Upper lobe of right lung (tissue), 1 donor: Measurements from ENCODE around the gene TSHZ1. TPM values are rescaled to one million over a fixed set of nuclear protein-coding genes. Genes with fewer than 3 reads are reported as not detected.

Experiments used
- ATAC-seq: fragments of 200-7000 bp; cut with Tn5 transposase; one replicate; pipeline ENCODE4 v1.9.1; 2020; ENCODE audit warnings: mild to moderate bottlenecking, moderate library complexity
- DNase-seq: peaks from one replicate; pipeline ENCODE4 v3.0.0-alpha.2; 2020
- H3K27ac ChIP-seq: fragments of 200-600 bp; one replicate; pipeline ENCODE4 v1.8.0; 2022
- H3K27me3 ChIP-seq: fragments of 200-600 bp; one replicate; pipeline ENCODE4 v1.8.0; 2022; ENCODE audit warnings: mild to moderate bottlenecking
- H3K36me3 ChIP-seq: fragments of 200-600 bp; one replicate; pipeline ENCODE4 v1.8.0; 2022
- H3K4me1 ChIP-seq: fragments of 200-600 bp; one replicate; pipeline ENCODE4 v1.8.0; 2022
- H3K4me3 ChIP-seq: fragments of 200-600 bp; one replicate; pipeline ENCODE4 v1.8.0; 2022; ENCODE audit warnings: mild to moderate bottlenecking
- H3K9me3 ChIP-seq: fragments of 200-600 bp; one replicate; pipeline ENCODE4 v1.8.0; 2022
- intact Hi-C: fragments of 100-400 bp; cut with DNase I; formaldehyde crosslinking; loops from one replicate; pipeline ENCODE4 v1.11.0; 2022
- total RNA-seq: library from RNA; stranded (reverse); fragmentation: NEBNext Ultra II Directional; extraction: Animal tissue kit (Norgen Biotek cat#: 25700); gene quantifications from one replicate; pipeline ENCODE4 v1.2.1, GENCODE V29; 2021
- TF ChIP-seq, protein P1 (sequence below): fragments of 200-600 bp; IDR thresholded peaks from one replicate; pipeline ENCODE4 v1.8.0; 2022; ENCODE audit warnings: antibody characterized with exemption
- donor health status: DM: no; HTN: yes; CAD: no; lungs with severe emphysema.

The TSHZ1 gene
- total RNA-seq, 1 donor from 2014 or later: 17.3 TPM

DNA sequence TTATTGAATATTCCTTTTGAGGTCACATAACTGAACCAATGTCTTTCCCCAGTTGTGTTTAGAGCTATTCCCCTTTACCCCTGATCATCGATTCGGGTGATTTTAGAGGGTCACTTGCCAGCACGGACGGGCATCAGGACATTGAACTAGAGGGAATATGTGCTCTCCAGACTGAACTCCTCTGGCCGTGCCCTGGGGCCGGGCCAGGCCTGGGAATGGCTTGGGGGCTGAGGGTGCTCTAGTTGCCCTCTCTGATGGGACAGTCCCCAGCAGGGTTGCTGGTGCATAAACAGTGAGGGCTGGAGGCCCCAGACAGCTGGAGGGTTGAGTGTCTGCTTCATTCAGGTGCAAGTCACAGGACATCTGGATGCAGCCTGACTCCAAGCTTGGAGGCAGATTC is 126.2 kb downstream of the TSHZ1 start:
- TF ChIP-seq, protein P1, sequence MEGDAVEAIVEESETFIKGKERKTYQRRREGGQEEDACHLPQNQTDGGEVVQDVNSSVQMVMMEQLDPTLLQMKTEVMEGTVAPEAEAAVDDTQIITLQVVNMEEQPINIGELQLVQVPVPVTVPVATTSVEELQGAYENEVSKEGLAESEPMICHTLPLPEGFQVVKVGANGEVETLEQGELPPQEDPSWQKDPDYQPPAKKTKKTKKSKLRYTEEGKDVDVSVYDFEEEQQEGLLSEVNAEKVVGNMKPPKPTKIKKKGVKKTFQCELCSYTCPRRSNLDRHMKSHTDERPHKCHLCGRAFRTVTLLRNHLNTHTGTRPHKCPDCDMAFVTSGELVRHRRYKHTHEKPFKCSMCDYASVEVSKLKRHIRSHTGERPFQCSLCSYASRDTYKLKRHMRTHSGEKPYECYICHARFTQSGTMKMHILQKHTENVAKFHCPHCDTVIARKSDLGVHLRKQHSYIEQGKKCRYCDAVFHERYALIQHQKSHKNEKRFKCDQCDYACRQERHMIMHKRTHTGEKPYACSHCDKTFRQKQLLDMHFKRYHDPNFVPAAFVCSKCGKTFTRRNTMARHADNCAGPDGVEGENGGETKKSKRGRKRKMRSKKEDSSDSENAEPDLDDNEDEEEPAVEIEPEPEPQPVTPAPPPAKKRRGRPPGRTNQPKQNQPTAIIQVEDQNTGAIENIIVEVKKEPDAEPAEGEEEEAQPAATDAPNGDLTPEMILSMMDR: no peak
- ATAC-seq (no peak), DNase-seq (no peak)
- no peak overlapping the region for H3K4me3 ChIP-seq
- no peaks in the 10 kb centered on the region for H3K4me1 ChIP-seq
- no peaks in the 10 kb centered on the region for H3K36me3 ChIP-seq
- intact Hi-C loops: no loop called here
- H3K27me3 ChIP-seq: no peaks in the 10 kb centered on the region
- no peaks in the 10 kb centered on the region for H3K9me3 ChIP-seq
- no peak overlapping the region for H3K27ac ChIP-seq

DNA sequence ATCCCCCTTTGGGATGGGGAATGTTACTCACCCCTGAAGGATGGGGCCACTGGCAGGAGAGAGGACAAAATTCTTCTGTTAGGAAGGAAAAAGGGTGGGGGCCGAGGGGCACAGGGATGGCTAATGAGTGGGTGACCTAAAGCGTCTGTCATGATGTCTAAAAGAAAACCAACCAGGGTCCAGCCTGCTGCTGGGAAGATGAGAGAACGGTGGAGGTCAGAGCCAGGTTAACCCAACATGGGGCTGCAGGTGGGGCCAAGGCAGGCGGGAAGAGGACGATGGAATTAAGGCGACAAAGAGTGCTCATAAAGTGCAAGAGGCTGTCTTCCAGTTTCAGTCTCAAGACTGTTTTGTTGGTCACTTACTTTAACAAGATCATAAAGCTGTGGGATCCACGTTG is 126.8 kb downstream of the TSHZ1 start:
- intact Hi-C loops: no loop called here
- Histone ChIP-seq H3K36me3 (no peaks in the 10 kb centered on the region), H3K27me3 (no peaks in the 10 kb centered on the region), H3K4me1 (no peaks in the 10 kb centered on the region), H3K4me3 (no peak overlapping the region), H3K27ac (no peak overlapping the region), H3K9me3 (no peaks in the 10 kb centered on the region)
- no peak for ATAC-seq
- TF ChIP-seq, protein P1: no peak
- no peak for DNase-seq

DNA sequence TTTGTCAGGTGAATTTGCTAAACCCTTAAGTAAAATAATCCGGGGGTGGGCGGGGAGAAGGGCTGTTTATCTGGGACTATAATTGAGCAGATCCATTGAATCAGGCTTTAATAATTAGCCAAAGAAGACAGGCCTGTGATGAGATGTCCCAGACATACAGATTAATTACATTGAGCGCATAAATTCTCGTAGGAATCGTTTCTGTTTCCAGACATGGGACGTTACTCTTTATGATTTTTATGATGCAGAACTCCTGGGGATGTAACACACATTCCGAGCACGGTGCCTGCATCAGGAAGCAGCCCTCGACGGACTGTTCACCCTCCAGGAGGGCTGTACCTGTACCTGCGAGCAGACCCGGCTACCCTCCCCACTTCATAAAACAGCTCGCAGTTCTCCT is 128.0 kb downstream of the TSHZ1 start:
- Histone ChIP-seq H3K36me3 (no peaks in the 10 kb centered on the region), H3K4me1 (no peaks in the 10 kb centered on the region), H3K4me3 (no peak overlapping the region), H3K27ac (no peak overlapping the region), H3K27me3 (no peaks in the 10 kb centered on the region), H3K9me3 (no peaks in the 10 kb centered on the region)
- no peak for ATAC-seq
- intact Hi-C loops: no loop called here
- TF ChIP-seq, protein P1: no peak
- DNase-seq: no peak

Other genes starting within 250 kb of the TSHZ1 start
- 27.7 TPM for gene PTGR3, start 1.7 kb upstream of the TSHZ1 start, total RNA-seq
- gene SMIM21, start 216.9 kb downstream of the TSHZ1 start, total RNA-seq: not detected